NB4 (cell line): ENCODE results near the gene STT3A.
A peak's percentile ranks its signal among the peaks of the same experiment; 100 is the strongest.

Experiments used
- DNase-seq: peaks from one replicate; pipeline ENCODE4 v3.0.0; 2010; ENCODE audit warnings: low read depth
- H3K4me3 ChIP-seq: one replicate; pipeline ENCODE4 v1.5.1; 2011; ENCODE audit warnings: mild to moderate bottlenecking, low read depth, low read length, moderate library complexity
- CTCF ChIP-seq: IDR thresholded peaks from one replicate; pipeline ENCODE4 v1.5.1; 2012; ENCODE audit warnings: low read depth, low read length
- MAX ChIP-seq: IDR thresholded peaks from 2 replicates; pipeline ENCODE4 v1.6.1; 2011; ENCODE audit warnings: low read depth, low read length
- MYC ChIP-seq: IDR thresholded peaks from 2 replicates; pipeline ENCODE4 v1.6.1; 2011; ENCODE audit warnings: low read depth, low read length
- POLR2A ChIP-seq: IDR thresholded peaks from 2 replicates; pipeline ENCODE4 v1.6.1; 2011; ENCODE audit warnings: mild to moderate bottlenecking; ENCODE audit not compliant: insufficient read length; ENCODE audit errors: extremely low read depth

The STT3A gene

GRCh38 chr11:125605417-125605816, 12.8 kb downstream of the STT3A start:
- no peak for DNase-seq
- TF ChIP-seq MYC = no peak
- TF ChIP-seq POLR2A = no peak
- no peak for TF ChIP-seq MAX
- no peak for TF ChIP-seq CTCF
- H3K4me3 ChIP-seq = no peak overlapping the region

- no peak for DNase-seq
- TF ChIP-seq CTCF = no peak
- no peak for TF ChIP-seq MYC
- TF ChIP-seq POLR2A = no peak
- TF ChIP-seq MAX = no peak
- no peak overlapping the region for H3K4me3 ChIP-seq
Measured at GRCh38 chr11:125609545-125609944, 16.9 kb downstream of the STT3A start.

GRCh38 chr11:125618383-125618782, 25.7 kb downstream of the STT3A start:
- no peak for DNase-seq
- no peak overlapping the region for H3K4me3 ChIP-seq
- TF ChIP-seq MAX (no peak), MYC (no peak), CTCF (no peak), POLR2A (no peak)

- DNase-seq = peak; percentile 41
- TF ChIP-seq MAX (no peak), POLR2A (no peak), MYC (no peak), CTCF (no peak)
- no peak overlapping the region for H3K4me3 ChIP-seq
Measured at GRCh38 chr11:125621995-125622394, 29.3 kb downstream of the STT3A start.

GRCh38 chr11:125623064-125623463, 30.4 kb downstream of the STT3A start:
- TF ChIP-seq MYC (no peak), MAX (no peak), CTCF (no peak), POLR2A (no peak)
- no peak for DNase-seq
- H3K4me3 ChIP-seq = no peak overlapping the region

- no peak for TF ChIP-seq MAX
- TF ChIP-seq MYC = no peak
- no peak for TF ChIP-seq POLR2A
- TF ChIP-seq CTCF = no peak
- peak; percentile 9 for DNase-seq
- peak within 1 kb of the TSS; percentile 91 for H3K4me3 ChIP-seq
Measured at GRCh38 chr11:125624756-125625213, 32.1 kb downstream of the STT3A start, which contains the start of gene CHEK1. Gene CHEK1 (plus strand): TSS chr11:125625163. CDS start chr11:125626769, 1,606 bp downstream.
